Measurements from ENCODE around the gene BLVRB.

GRCh38 chr19:40458597-40458974 is 7.0 kb downstream of the BLVRB start:
- TF ChIP-seq CTCF (IDR thresholded peaks at IDR 0.05 in 2 of 3, conservative IDR thresholded peaks at IDR 0.05 in 1 of 3; ENCODE audit: borderline replicate concordance in 1 of 3, insufficient read depth in 1 of 3, low read depth in 2 of 3, low read length in 2 of 3) (no peak), ZNF274 (IDR thresholded peaks at IDR 0.05; ENCODE audit: low read depth, low read length) (no peak), POLR2AphosphoS5 (IDR thresholded peaks at IDR 0.05; ENCODE audit: low read depth, low read length) (no peak), REST (IDR thresholded peaks at IDR 0.05; ENCODE audit: low read depth) (no peak), ZBTB33 (IDR thresholded peaks at IDR 0.05; ENCODE audit: extremely low read depth, insufficient replicate concordance, low read length) (no peak), YY1 (IDR thresholded peaks at IDR 0.05; ENCODE audit: extremely low read depth, insufficient replicate concordance, low read depth, low read length) (no peak), EZH2 (IDR thresholded peaks at IDR 0.05) (no peak), ZFX (IDR thresholded peaks at IDR 0.05) (no peak), EGR1 (IDR thresholded peaks at IDR 0.05; ENCODE audit: low read depth) (no peak), TCF7L2 (IDR thresholded peaks at IDR 0.05; ENCODE audit: borderline replicate concordance, extremely low read depth, insufficient read depth, insufficient read length) (no peak), POLR2A (IDR thresholded peaks at IDR 0.05; ENCODE audit: borderline replicate concordance, extremely low read depth, insufficient read depth, insufficient read length) (no peak), MAX (IDR thresholded peaks at IDR 0.05) (no peak)
